CD4-positive, alpha-beta T cell (primary cell): ENCODE data around the gene GRIK1. TPM values are rescaled to one million over a fixed set of nuclear protein-coding genes. Genes with fewer than 3 reads are reported as not detected.

ENCODE experiments used
- ATAC-seq: fragments of 200-7000 bp; cut with Tn5 transposase; one replicate; pipeline ENCODE4 v1.10.0; 2022; ENCODE audit warnings: mild to moderate bottlenecking; ENCODE audit not compliant: poor library complexity
- CTCF ChIA-PET: fragments of 350-600 bp; sonication (Branson Sonifier 250); formaldehyde crosslinking; loops from one replicate; lab custom pipeline; 2021; ENCODE audit warnings: antibody characterized with exemption, inconsistent platforms; lab: Charles Lee
- POLR2A ChIA-PET: fragments of 350-600 bp; sonication (Branson Sonifier 250); formaldehyde crosslinking; loops from one replicate; lab custom pipeline; 2021; ENCODE audit warnings: antibody characterized with exemption, inconsistent platforms; lab: Charles Lee
- DNase-seq, 14 experiments: peaks; one replicate each; pipeline ENCODE4 v3.0.0-alpha.2; 2013 to 2020; ENCODE audit warnings: mixed read lengths in 2 of 14
- H3K27ac ChIP-seq, 2 donors: one replicate each; pipeline versions ENCODE4 v1.5.1 to v1.7.0; 2013; ENCODE audit warnings: low read length in 2 of 2, low read depth in 1 of 2, mild to moderate bottlenecking in 1 of 2
- H3K27me3 ChIP-seq, 2 experiments: 1 replicate in 1 of 2; 2 replicates in 1 of 2; pipeline versions ENCODE4 v1.6.1 to v1.7.0; 2013; ENCODE audit warnings: low read length in 2 of 2, control low read depth in 1 of 2, mild to moderate bottlenecking in 1 of 2, moderate library complexity in 1 of 2; ENCODE audit not compliant: insufficient read depth in 2 of 2, control insufficient read depth in 1 of 2
- H3K36me3 ChIP-seq: one replicate; pipeline ENCODE4 v1.6.1; 2013; ENCODE audit warnings: low read length, control low read depth; ENCODE audit not compliant: insufficient read depth
- H3K4me1 ChIP-seq: one replicate; pipeline ENCODE4 v1.6.1; 2013; ENCODE audit warnings: low read length, control low read depth; ENCODE audit not compliant: insufficient read depth
- H3K4me3 ChIP-seq: one replicate; pipeline ENCODE4 v1.5.1; 2013; ENCODE audit warnings: mild to moderate bottlenecking, low read length, moderate library complexity
- H3K9me3 ChIP-seq, 2 experiments: 1 replicate in 1 of 2; 2 replicates in 1 of 2; pipeline versions ENCODE4 v1.6.1 to v1.7.0; 2013; ENCODE audit warnings: low read length in 2 of 2, mild to moderate bottlenecking in 2 of 2, control low read depth in 1 of 2, moderate library complexity in 1 of 2; ENCODE audit not compliant: control insufficient read depth in 1 of 2, insufficient read depth in 1 of 2
- H3K27ac Mint-ChIP-seq: one replicate; pipeline ENCODE4 v1.8.0; 2020; ENCODE audit warnings: mixed read lengths
- H3K27me3 Mint-ChIP-seq: one replicate; pipeline ENCODE4 v1.8.0; 2021; ENCODE audit warnings: mixed read lengths
- H3K36me3 Mint-ChIP-seq: one replicate; pipeline ENCODE4 v1.8.0; 2021; ENCODE audit warnings: low read depth, mixed read lengths
- H3K4me1 Mint-ChIP-seq: one replicate; pipeline ENCODE4 v1.8.0; 2021; ENCODE audit warnings: low read depth, mixed read lengths
- H3K4me3 Mint-ChIP-seq: one replicate; pipeline ENCODE4 v1.8.0; 2020; ENCODE audit warnings: mild to moderate bottlenecking, mixed read lengths
- H3K9me3 Mint-ChIP-seq: one replicate; pipeline ENCODE4 v1.8.0; 2020; ENCODE audit warnings: mixed read lengths
- intact Hi-C, 2 experiments: fragments of 100-400 bp; cut with DNase I in 1 of 2; cut with micrococcal nuclease in 1 of 2; formaldehyde crosslinking; loops; one replicate each; pipeline versions ENCODE4 v1.15.1 to v1.9.0; 2023 to 2025; cut with DNase I, micrococcal nuclease
- total RNA-seq, 174 experiments: library from RNA in 2 of 174; stranded (reverse) in 2 of 174; gene quantifications; one replicate each; pipeline ENCODE4 v1.2.3 and lab custom pipeline; 2021 to 2026
- TF ChIP-seq, protein P1 (sequence below): fragments of 200-600 bp; IDR thresholded peaks from one replicate; pipeline ENCODE4 v1.8.0; 2022; ENCODE audit warnings: antibody characterized with exemption, mild to moderate bottlenecking

GRIK1 gene
- total RNA-seq, 2 experiments from 2014 or later: not detected

GRCh38 chr21:29788752-29789151 is 151.0 kb downstream of the GRIK1 start:
- Histone ChIP-seq H3K4me3 (no peak overlapping the region), H3K27me3 (no peaks in the 10 kb centered on the region), H3K36me3 (no peaks in the 10 kb centered on the region), H3K27ac (no peak overlapping the region), H3K9me3 (no peaks in the 10 kb centered on the region), H3K4me1 (no peaks in the 10 kb centered on the region)
- Mint-ChIP-seq H3K27me3 (peaks cover 24% of the 10 kb centered on the region), H3K4me3 (no peak overlapping the region), H3K27ac (no peak overlapping the region), H3K9me3 (no peaks in the 10 kb centered on the region), H3K36me3 (no peaks in the 10 kb centered on the region), H3K4me1 (no peaks in the 10 kb centered on the region)
- DNase-seq (no peak), ATAC-seq (no peak)
- intact Hi-C loops: no loop called here
- TF ChIP-seq, protein P1, sequence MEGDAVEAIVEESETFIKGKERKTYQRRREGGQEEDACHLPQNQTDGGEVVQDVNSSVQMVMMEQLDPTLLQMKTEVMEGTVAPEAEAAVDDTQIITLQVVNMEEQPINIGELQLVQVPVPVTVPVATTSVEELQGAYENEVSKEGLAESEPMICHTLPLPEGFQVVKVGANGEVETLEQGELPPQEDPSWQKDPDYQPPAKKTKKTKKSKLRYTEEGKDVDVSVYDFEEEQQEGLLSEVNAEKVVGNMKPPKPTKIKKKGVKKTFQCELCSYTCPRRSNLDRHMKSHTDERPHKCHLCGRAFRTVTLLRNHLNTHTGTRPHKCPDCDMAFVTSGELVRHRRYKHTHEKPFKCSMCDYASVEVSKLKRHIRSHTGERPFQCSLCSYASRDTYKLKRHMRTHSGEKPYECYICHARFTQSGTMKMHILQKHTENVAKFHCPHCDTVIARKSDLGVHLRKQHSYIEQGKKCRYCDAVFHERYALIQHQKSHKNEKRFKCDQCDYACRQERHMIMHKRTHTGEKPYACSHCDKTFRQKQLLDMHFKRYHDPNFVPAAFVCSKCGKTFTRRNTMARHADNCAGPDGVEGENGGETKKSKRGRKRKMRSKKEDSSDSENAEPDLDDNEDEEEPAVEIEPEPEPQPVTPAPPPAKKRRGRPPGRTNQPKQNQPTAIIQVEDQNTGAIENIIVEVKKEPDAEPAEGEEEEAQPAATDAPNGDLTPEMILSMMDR: no peak
- POLR2A ChIA-PET: no interaction called here
- CTCF ChIA-PET: no interaction called here

DNA sequence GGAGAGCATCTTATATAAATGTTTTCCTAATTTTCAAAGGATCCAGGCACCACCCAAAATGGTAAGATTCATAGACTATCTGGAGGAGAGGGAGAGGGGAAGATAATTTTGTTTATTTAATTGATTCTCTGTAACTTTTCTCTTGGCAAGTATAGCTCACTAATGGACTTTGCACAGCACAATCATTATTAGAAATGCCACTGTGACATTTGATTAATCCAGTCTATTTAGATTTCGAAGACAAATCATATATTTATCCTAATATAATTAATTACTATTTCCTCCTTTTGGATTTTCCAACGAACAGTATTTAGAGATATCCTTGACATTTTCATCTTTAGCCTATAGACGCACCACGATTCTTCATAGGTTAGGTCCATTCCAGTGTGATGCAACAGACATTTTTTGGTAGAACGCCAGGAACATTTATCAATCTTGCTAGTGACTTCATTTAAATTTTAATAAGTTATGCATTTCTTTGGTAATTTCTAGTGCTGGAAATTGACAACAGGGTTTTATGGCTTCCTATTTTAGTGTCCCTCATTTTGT is 152.4 kb downstream of the GRIK1 start:
- H3K4me3 Mint-ChIP-seq: no peak overlapping the region
- intact Hi-C loops: no loop called here
- H3K4me1 Mint-ChIP-seq: no peaks in the 10 kb centered on the region
- Histone ChIP-seq H3K36me3 (no peaks in the 10 kb centered on the region), H3K9me3 (no peaks in the 10 kb centered on the region), H3K27me3 (no peaks in the 10 kb centered on the region), H3K4me1 (no peaks in the 10 kb centered on the region), H3K4me3 (no peak overlapping the region), H3K27ac (no peak overlapping the region)
- TF ChIP-seq, protein P1: no peak
- no peak for DNase-seq
- H3K9me3 Mint-ChIP-seq: no peaks in the 10 kb centered on the region
- ChIA-PET POLR2A (no interaction called here), CTCF (no interaction called here)
- H3K36me3 Mint-ChIP-seq: no peaks in the 10 kb centered on the region
- H3K27ac Mint-ChIP-seq: no peak overlapping the region
- ATAC-seq: no peak
- peaks cover 20% of the 10 kb centered on the region for H3K27me3 Mint-ChIP-seq

GRCh38 chr21:29786496-29787360 is 153.1 kb downstream of the GRIK1 start:
- TF ChIP-seq, protein P1: no peak
- intact Hi-C loops: no loop called here
- H3K4me1 ChIP-seq: no peaks in the 10 kb centered on the region
- ATAC-seq (no peak), DNase-seq (no peak)
- no peaks in the 10 kb centered on the region for H3K27me3 ChIP-seq
- H3K27me3 Mint-ChIP-seq: peaks cover 20% of the 10 kb centered on the region
- H3K36me3 Mint-ChIP-seq: no peaks in the 10 kb centered on the region
- no peak overlapping the region for H3K4me3 ChIP-seq
- ChIA-PET CTCF (no interaction called here), POLR2A (no interaction called here)
- H3K36me3 ChIP-seq: no peaks in the 10 kb centered on the region
- no peak overlapping the region for H3K27ac ChIP-seq
- H3K4me1 Mint-ChIP-seq: no peaks in the 10 kb centered on the region
- H3K9me3 ChIP-seq: no peaks in the 10 kb centered on the region
- no peaks in the 10 kb centered on the region for H3K9me3 Mint-ChIP-seq
- H3K4me3 Mint-ChIP-seq: no peak overlapping the region
- H3K27ac Mint-ChIP-seq: no peak overlapping the region
